22Rv1 (cell line): ENCODE measurements around the gene SMYD2.

ENCODE experiments used
- ZFX ChIP-seq: fragments of 450-650 bp; IDR thresholded peaks from 2 replicates; pipeline ENCODE4 v1.6.1; 2017; ENCODE audit warnings: antibody characterized with exemption, borderline replicate concordance
- TF ChIP-seq, protein P1 (sequence below): fragments of 450-650 bp; IDR thresholded peaks from 2 replicates; pipeline ENCODE4 v1.5.1; 2017; ENCODE audit warnings: mild to moderate bottlenecking

DNA sequence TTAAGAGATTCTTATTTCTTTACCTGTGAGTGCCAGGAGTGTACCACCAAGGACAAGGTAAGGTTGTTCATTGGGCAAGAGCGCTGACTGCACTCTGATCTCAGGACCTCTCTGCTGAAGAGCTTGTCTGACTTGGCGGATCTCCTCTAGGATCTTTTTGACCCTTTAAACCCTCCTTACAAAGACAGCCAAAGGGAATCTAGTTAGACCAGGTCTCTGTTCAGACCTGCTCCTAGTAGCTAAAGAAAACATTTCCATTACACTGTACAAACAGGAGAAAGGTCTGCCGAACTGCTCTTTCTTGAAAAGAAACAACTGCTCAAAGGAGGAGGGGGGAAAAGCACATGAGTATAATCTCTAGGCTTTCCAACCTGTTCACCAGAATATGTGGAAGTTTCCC is 49.3 kb downstream of the SMYD2 start:
- TF ChIP-seq, protein P1, sequence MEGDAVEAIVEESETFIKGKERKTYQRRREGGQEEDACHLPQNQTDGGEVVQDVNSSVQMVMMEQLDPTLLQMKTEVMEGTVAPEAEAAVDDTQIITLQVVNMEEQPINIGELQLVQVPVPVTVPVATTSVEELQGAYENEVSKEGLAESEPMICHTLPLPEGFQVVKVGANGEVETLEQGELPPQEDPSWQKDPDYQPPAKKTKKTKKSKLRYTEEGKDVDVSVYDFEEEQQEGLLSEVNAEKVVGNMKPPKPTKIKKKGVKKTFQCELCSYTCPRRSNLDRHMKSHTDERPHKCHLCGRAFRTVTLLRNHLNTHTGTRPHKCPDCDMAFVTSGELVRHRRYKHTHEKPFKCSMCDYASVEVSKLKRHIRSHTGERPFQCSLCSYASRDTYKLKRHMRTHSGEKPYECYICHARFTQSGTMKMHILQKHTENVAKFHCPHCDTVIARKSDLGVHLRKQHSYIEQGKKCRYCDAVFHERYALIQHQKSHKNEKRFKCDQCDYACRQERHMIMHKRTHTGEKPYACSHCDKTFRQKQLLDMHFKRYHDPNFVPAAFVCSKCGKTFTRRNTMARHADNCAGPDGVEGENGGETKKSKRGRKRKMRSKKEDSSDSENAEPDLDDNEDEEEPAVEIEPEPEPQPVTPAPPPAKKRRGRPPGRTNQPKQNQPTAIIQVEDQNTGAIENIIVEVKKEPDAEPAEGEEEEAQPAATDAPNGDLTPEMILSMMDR: no peak
- TF ChIP-seq ZFX: no peak
